SK-N-SH treated with all-trans-retinoic acid at 6 μM for 48 hours (cell line): ENCODE results near the gene PGAM5.

ENCODE experiments used
- ATAC-seq: fragments of 200-7000 bp; cut with Tn5 transposase; 3 replicates; pipeline ENCODE4 v1.9.1; 2020; ENCODE audit warnings: mild to moderate bottlenecking, moderate library complexity
- ARNTL ChIP-seq: fragments of 450-650 bp; formaldehyde crosslinking; IDR thresholded peaks from 2 replicates; pipeline ENCODE4 v1.5.0; 2020; ENCODE audit warnings: low read depth, mild to moderate bottlenecking, moderate library complexity, borderline replicate concordance
- CSDC2 ChIP-seq: fragments of 250-450 bp; sonication (Bioruptor Pico); IDR thresholded peaks from 2 replicates; pipeline ENCODE4 v1.5.0; 2020; ENCODE audit warnings: mild to moderate bottlenecking, moderate library complexity
- ESRRG ChIP-seq: fragments of 250-450 bp; sonication (Bioruptor Pico); IDR thresholded peaks from 2 replicates; pipeline ENCODE4 v1.6.1; 2021; ENCODE audit warnings: mild to moderate bottlenecking
- GLIS3 ChIP-seq: fragments of 250-450 bp; sonication (Bioruptor Pico); IDR thresholded peaks from 2 replicates; pipeline ENCODE4 v1.5.0; 2020; ENCODE audit warnings: mild to moderate bottlenecking, moderate library complexity
- RARB ChIP-seq: fragments of 250-450 bp; sonication (Bioruptor Pico); IDR thresholded peaks from 2 replicates; pipeline ENCODE4 v1.8.0; 2021; ENCODE audit warnings: mild to moderate bottlenecking, moderate library complexity
- SNAI2 ChIP-seq: fragments of 250-450 bp; sonication (Bioruptor Pico); IDR thresholded peaks from 2 replicates; pipeline ENCODE4 v1.5.0; 2020; ENCODE audit warnings: mild to moderate bottlenecking, moderate library complexity
- TCF4 ChIP-seq: fragments of 250-450 bp; sonication (Bioruptor Pico); IDR thresholded peaks from 2 replicates; pipeline ENCODE4 v1.8.0; 2021; ENCODE audit warnings: mild to moderate bottlenecking, moderate library complexity, borderline replicate concordance
- TOX ChIP-seq: fragments of 250-450 bp; sonication (Bioruptor Pico); IDR thresholded peaks from 2 replicates; pipeline ENCODE4 v1.8.0; 2021; ENCODE audit warnings: mild to moderate bottlenecking, moderate library complexity, borderline replicate concordance
- ZC3H10 ChIP-seq: fragments of 250-450 bp; sonication (Bioruptor Pico); IDR thresholded peaks from 2 replicates; pipeline ENCODE4 v1.5.1; 2021; ENCODE audit warnings: mild to moderate bottlenecking, moderate library complexity
- ZFP3 ChIP-seq: fragments of 250-450 bp; sonication (Bioruptor Pico); IDR thresholded peaks from 2 replicates; pipeline ENCODE4 v1.5.0; 2020; ENCODE audit warnings: mild to moderate bottlenecking, moderate library complexity
- ZFP30 ChIP-seq: fragments of 450-650 bp; formaldehyde crosslinking; IDR thresholded peaks from 2 replicates; pipeline ENCODE4 v1.5.0; 2022; ENCODE audit warnings: mild to moderate bottlenecking, moderate library complexity
- ZNF565 ChIP-seq: fragments of 450-650 bp; formaldehyde crosslinking; conservative IDR thresholded peaks from 2 replicates; pipeline ENCODE4 v1.5.0; 2020; ENCODE audit warnings: low read depth, mild to moderate bottlenecking, moderate library complexity
- ZNF70 ChIP-seq: fragments of 450-650 bp; formaldehyde crosslinking; IDR thresholded peaks from 2 replicates; pipeline ENCODE4 v1.5.0; 2020; ENCODE audit warnings: mild to moderate bottlenecking, moderate library complexity
- TF ChIP-seq, protein P1 (sequence below): fragments of 250-450 bp; sonication (Bioruptor Pico); IDR thresholded peaks from 2 replicates; pipeline ENCODE4 v1.8.0; 2021; ENCODE audit warnings: low read depth, mild to moderate bottlenecking, moderate library complexity, borderline replicate concordance
- TF ChIP-seq, protein P2 (sequence below): fragments of 250-450 bp; sonication (Bioruptor Pico); IDR thresholded peaks from 2 replicates; pipeline ENCODE4 v1.5.1; 2021; ENCODE audit warnings: mild to moderate bottlenecking, moderate library complexity
- TF ChIP-seq, protein P3 (sequence below): fragments of 250-450 bp; sonication (Bioruptor Pico); IDR thresholded peaks from 2 replicates; pipeline ENCODE4 v1.5.0; 2020; ENCODE audit warnings: mild to moderate bottlenecking, moderate library complexity
- TF ChIP-seq, protein P4 (sequence below): fragments of 250-450 bp; sonication (Bioruptor Pico); IDR thresholded peaks from 2 replicates; pipeline ENCODE4 v1.5.1; 2020; ENCODE audit warnings: low read depth, mild to moderate bottlenecking, moderate library complexity
- TF ChIP-seq, protein P5 (sequence below): fragments of 250-450 bp; sonication (Bioruptor Pico); IDR thresholded peaks from 2 replicates; pipeline ENCODE4 v1.8.0; 2020; ENCODE audit warnings: mild to moderate bottlenecking, moderate library complexity, borderline replicate concordance

Gene PGAM5

DNA sequence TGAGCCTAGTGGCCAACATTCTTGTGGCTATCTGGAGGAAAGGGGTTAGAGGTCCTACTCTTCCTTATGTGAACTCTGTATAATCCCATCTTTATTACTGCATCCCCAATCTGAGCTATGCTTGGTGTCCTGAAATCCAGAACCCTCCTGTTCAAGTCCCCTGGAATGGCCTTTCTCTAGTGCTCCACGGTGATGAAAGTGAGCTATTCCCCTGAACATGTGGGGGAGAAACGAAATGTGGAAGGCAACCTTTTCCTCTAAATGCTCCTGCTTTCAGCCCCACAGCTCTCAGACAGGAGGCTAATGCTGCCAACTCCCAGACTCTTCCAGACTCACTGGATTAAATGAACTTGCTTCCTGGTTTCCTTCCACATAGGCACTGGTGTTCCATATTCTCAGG, 2.5 kb upstream of the PGAM5 start:
- ATAC-seq, result no peak
- TF ChIP-seq ZFP3 (CRISPR knock-in tag) (no peak), ZNF70 (CRISPR knock-in tag) (no peak), TCF4 (CRISPR knock-in tag) (no peak), ESRRG (CRISPR knock-in tag) (no peak)
- TF ChIP-seq, protein P1, sequence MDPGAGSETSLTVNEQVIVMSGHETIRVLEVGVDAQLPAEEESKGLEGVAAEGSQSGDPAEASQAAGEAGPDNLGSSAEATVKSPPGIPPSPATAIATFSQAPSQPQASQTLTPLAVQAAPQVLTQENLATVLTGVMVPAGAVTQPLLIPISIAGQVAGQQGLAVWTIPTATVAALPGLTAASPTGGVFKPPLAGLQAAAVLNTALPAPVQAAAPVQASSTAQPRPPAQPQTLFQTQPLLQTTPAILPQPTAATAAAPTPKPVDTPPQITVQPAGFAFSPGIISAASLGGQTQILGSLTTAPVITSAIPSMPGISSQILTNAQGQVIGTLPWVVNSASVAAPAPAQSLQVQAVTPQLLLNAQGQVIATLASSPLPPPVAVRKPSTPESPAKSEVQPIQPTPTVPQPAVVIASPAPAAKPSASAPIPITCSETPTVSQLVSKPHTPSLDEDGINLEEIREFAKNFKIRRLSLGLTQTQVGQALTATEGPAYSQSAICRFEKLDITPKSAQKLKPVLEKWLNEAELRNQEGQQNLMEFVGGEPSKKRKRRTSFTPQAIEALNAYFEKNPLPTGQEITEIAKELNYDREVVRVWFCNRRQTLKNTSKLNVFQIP (CRISPR knock-in tag), result no peak
- TF ChIP-seq, protein P2, sequence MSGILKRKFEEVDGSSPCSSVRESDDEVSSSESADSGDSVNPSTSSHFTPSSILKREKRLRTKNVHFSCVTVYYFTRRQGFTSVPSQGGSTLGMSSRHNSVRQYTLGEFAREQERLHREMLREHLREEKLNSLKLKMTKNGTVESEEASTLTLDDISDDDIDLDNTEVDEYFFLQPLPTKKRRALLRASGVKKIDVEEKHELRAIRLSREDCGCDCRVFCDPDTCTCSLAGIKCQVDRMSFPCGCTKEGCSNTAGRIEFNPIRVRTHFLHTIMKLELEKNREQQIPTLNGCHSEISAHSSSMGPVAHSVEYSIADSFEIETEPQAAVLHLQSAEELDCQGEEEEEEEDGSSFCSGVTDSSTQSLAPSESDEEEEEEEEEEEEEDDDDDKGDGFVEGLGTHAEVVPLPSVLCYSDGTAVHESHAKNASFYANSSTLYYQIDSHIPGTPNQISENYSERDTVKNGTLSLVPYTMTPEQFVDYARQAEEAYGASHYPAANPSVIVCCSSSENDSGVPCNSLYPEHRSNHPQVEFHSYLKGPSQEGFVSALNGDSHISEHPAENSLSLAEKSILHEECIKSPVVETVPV (CRISPR knock-in tag), result no peak

DNA sequence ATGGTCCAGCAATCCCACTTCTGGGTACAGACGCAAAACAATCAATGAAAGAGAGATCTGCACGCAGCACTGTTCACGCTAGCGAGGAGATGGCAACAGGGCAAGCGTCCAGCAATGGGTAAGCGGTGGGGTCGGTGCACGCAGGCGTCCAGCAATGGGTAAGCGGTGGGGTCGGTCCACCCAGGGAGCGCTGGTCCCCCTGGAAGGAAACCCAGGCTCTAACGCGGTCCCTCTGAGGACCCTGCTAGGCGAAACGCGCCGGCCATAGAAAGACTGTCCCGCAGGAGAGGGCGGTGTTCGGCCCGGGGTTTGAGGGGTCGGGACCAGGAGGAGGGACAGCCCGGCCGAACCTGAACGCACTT, 618 bp upstream of the PGAM5 start:
- TF ChIP-seq, protein P3, sequence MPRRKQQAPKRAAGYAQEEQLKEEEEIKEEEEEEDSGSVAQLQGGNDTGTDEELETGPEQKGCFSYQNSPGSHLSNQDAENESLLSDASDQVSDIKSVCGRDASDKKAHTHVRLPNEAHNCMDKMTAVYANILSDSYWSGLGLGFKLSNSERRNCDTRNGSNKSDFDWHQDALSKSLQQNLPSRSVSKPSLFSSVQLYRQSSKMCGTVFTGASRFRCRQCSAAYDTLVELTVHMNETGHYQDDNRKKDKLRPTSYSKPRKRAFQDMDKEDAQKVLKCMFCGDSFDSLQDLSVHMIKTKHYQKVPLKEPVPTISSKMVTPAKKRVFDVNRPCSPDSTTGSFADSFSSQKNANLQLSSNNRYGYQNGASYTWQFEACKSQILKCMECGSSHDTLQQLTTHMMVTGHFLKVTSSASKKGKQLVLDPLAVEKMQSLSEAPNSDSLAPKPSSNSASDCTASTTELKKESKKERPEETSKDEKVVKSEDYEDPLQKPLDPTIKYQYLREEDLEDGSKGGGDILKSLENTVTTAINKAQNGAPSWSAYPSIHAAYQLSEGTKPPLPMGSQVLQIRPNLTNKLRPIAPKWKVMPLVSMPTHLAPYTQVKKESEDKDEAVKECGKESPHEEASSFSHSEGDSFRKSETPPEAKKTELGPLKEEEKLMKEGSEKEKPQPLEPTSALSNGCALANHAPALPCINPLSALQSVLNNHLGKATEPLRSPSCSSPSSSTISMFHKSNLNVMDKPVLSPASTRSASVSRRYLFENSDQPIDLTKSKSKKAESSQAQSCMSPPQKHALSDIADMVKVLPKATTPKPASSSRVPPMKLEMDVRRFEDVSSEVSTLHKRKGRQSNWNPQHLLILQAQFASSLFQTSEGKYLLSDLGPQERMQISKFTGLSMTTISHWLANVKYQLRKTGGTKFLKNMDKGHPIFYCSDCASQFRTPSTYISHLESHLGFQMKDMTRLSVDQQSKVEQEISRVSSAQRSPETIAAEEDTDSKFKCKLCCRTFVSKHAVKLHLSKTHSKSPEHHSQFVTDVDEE (CRISPR knock-in tag), result no peak
- TF ChIP-seq SNAI2, result no peak
- TF ChIP-seq ARNTL, result no peak
- TF ChIP-seq CSDC2 (CRISPR knock-in tag), result no peak
- TF ChIP-seq ZFP30 (CRISPR knock-in tag), result no peak
- TF ChIP-seq TCF4 (CRISPR knock-in tag), result no peak
- no peak for TF ChIP-seq GLIS3
- no peak for TF ChIP-seq ZNF565 (CRISPR knock-in tag)
- ATAC-seq, result peak; percentile 61

DNA sequence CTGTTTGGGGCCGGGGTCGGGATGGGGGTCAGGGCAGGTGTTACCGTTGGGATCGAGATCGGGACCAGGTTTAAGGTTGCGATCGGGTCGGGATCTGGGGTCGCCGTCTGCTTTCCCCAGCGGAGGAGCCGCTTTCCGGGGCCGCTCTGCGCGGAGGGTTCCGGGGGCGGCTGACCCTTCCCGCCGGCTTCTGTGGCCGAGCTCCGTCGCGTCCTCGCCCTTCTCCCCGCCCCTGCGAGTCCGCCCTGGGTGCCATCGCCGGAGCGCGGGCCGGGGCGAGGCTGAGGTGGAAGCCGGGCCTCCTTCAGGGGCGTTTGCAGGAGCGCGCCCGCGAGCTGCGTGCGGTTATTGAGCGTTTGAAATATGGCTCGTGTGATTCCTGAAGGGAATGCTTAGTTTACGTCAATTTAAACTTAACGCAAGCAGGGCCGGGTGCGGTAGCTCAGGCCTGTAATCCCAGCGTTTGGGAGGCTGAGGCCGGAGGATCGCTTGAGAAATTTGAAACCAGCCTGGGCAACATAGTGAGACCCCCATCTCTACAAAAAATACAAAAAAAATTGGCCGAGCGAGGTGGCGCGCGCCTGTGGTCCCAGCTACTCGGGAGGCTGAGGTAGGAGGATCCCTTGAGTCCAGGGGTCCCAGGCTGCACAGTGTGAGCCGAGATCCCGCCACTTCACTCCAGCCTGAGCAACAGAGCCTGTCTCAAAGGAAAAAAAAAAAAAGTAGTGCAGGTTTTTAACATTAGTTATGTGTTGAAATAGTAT, 620 bp downstream of the PGAM5 start:
- ATAC-seq, result peak; percentile 9
- TF ChIP-seq GLIS3 (no peak), ZNF565 (CRISPR knock-in tag) (no peak), TOX (CRISPR knock-in tag) (no peak), CSDC2 (CRISPR knock-in tag) (no peak), ARNTL (no peak), TCF4 (CRISPR knock-in tag) (no peak), ZC3H10 (no peak), SNAI2 (no peak), RARB (no peak), ZFP3 (CRISPR knock-in tag) (no peak)
- TF ChIP-seq, protein P4, sequence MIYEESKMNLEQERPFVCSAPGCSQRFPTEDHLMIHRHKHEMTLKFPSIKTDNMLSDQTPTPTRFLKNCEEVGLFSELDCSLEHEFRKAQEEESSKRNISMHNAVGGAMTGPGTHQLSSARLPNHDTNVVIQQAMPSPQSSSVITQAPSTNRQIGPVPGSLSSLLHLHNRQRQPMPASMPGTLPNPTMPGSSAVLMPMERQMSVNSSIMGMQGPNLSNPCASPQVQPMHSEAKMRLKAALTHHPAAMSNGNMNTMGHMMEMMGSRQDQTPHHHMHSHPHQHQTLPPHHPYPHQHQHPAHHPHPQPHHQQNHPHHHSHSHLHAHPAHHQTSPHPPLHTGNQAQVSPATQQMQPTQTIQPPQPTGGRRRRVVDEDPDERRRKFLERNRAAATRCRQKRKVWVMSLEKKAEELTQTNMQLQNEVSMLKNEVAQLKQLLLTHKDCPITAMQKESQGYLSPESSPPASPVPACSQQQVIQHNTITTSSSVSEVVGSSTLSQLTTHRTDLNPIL, result no peak
- TF ChIP-seq, protein P3 (CRISPR knock-in tag), result no peak
- TF ChIP-seq, protein P2 (CRISPR knock-in tag), result no peak
- TF ChIP-seq, protein P5, sequence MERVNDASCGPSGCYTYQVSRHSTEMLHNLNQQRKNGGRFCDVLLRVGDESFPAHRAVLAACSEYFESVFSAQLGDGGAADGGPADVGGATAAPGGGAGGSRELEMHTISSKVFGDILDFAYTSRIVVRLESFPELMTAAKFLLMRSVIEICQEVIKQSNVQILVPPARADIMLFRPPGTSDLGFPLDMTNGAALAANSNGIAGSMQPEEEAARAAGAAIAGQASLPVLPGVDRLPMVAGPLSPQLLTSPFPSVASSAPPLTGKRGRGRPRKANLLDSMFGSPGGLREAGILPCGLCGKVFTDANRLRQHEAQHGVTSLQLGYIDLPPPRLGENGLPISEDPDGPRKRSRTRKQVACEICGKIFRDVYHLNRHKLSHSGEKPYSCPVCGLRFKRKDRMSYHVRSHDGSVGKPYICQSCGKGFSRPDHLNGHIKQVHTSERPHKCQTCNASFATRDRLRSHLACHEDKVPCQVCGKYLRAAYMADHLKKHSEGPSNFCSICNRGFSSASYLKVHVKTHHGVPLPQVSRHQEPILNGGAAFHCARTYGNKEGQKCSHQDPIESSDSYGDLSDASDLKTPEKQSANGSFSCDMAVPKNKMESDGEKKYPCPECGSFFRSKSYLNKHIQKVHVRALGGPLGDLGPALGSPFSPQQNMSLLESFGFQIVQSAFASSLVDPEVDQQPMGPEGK, result no peak
